GM12878 (cell line): ENCODE data around the gene CDC42EP1. TPM values are rescaled to one million over a fixed set of nuclear protein-coding genes. Genes with fewer than 3 reads are reported as not detected.

Experiments
- CUX1 ChIP-seq: IDR thresholded peaks from 2 replicates; pipeline ENCODE4 v1.6.1; 2012; ENCODE audit warnings: improper control_type of control experiment, low read depth, low read length; ENCODE audit not compliant: insufficient replicate concordance
- JUNB ChIP-seq: IDR thresholded peaks from 2 replicates; pipeline ENCODE4 v1.6.1; 2016; ENCODE audit warnings: antibody characterized with exemption, mild to moderate bottlenecking
- POLR2AphosphoS2 ChIP-seq: IDR thresholded peaks from 2 replicates; pipeline ENCODE4 v1.6.1; 2011; ENCODE audit warnings: low read depth, mild to moderate bottlenecking, low read length, improper control_type of control experiment, moderate library complexity
- PRDM15 ChIP-seq: fragments of 450-650 bp; formaldehyde crosslinking; IDR thresholded peaks from 2 replicates; pipeline ENCODE4 v1.4.0; 2020; ENCODE audit warnings: mild to moderate bottlenecking, moderate library complexity
- TAF1 ChIP-seq: IDR thresholded peaks from 2 replicates; pipeline ENCODE4 v1.6.1; 2011; ENCODE audit warnings: mild to moderate bottlenecking, low read depth, low read length, borderline replicate concordance
- YY1 ChIP-seq: IDR thresholded peaks from 2 replicates; pipeline ENCODE4 v1.6.1; 2011; ENCODE audit warnings: low read depth, mild to moderate bottlenecking, low read length
- polyA plus RNA-seq, 11 experiments: library from polyadenylated mRNA; depleted of rRNA in 4 of 11; unstranded in 6 of 11; stranded (reverse) in 5 of 11; fragments of >200 nt; fragmentation: Nextera tagmentation in 4 of 11; fragmentation: Illumina TruSeq in 1 of 11; extraction: Ambion mirVana in 4 of 11; extraction: Trizol in 1 of 11; gene quantifications; 1 replicate in 1 of 11; 2 replicates in 10 of 11; pipeline versions ENCODE4 v1.2.1 to v1.2.3, GENCODE V29; 2011 to 2016; ENCODE audit warnings: inconsistent platforms in 2 of 11, missing spikeins in 2 of 11, low read depth in 1 of 11
- total RNA-seq, 4 experiments: library from RNA; depleted of rRNA in 3 of 4; stranded (reverse); fragments of >200 nt in 3 of 4; fragmentation: Illumina TruSeq in 1 of 4; extraction: Trizol in 1 of 4; gene quantifications; 2 replicates each; pipeline versions ENCODE4 v1.2.1 to v1.2.3, GENCODE V29; 2013 to 2021
- TF ChIP-seq, protein P1 (sequence below): fragments of 450-650 bp; conservative IDR thresholded peaks from 2 replicates; pipeline ENCODE4 v1.6.1; 2017; ENCODE audit warnings: mild to moderate bottlenecking, moderate library complexity
- TF ChIP-seq, protein P2 (sequence below): fragments of 450-650 bp; IDR thresholded peaks from 2 replicates; pipeline ENCODE4 v1.6.1; 2018; ENCODE audit warnings: borderline replicate concordance, mild to moderate bottlenecking; ENCODE audit not compliant: partially characterized antibody
- TF ChIP-seq, protein P3 (sequence below): fragments of 150-350 bp; IDR thresholded peaks from 2 replicates; pipeline ENCODE4 v1.6.1; 2016; ENCODE audit warnings: low read depth, low read length

CDC42EP1 gene
- total and polyA plus RNA-seq, 10 of the 15 experiments (the other 5 are each of a cell fraction or from before 2014, with no cell fraction given), result 0.04 to 0.33 (median 0.09) TPM; not detected in 7

DNA sequence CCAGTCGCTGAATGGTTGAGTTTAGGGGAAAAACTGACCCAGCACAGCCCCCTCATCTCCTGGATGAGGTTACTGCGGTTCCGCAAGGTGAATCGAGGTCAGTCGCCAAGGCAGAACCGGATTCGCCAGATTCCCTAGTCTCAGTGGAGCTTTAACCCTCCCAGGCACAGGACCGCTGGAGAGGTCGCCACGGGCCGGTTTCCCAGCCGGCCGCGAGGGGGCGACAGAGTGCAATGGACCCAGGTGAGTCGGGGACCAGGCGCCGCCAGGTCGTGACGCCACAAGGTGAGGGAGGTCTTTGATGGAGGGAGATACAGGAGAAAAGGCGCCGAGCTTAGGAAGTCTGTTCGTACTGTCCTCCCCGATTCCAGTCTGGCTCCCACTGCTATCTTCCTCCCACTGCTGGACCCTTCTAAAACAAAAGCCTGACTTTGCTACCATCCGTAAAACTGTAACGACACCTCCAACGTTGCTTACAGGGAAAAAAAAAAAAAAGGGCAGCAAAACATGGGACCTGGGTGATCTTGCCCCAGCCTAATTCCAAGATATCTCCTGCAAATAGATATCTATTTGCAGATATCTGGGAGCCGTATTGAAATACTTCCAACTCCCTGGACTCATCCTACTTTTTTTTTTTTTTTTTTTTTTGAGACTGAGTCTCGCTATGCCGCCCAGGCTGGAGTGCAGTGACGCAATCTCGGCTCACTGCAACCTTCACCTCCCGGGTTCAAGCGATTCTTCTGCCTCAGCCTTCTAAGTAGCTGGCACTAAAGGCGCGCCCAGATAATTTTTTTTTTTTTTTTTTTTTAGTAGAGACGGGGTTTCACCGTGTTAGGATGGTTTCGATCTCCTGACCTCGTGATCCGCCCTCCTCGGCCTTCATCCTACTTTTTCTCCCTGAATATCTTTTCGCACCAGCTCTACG lies 47.0 kb downstream of the CDC42EP1 start (continued):
- TF ChIP-seq, protein P1, sequence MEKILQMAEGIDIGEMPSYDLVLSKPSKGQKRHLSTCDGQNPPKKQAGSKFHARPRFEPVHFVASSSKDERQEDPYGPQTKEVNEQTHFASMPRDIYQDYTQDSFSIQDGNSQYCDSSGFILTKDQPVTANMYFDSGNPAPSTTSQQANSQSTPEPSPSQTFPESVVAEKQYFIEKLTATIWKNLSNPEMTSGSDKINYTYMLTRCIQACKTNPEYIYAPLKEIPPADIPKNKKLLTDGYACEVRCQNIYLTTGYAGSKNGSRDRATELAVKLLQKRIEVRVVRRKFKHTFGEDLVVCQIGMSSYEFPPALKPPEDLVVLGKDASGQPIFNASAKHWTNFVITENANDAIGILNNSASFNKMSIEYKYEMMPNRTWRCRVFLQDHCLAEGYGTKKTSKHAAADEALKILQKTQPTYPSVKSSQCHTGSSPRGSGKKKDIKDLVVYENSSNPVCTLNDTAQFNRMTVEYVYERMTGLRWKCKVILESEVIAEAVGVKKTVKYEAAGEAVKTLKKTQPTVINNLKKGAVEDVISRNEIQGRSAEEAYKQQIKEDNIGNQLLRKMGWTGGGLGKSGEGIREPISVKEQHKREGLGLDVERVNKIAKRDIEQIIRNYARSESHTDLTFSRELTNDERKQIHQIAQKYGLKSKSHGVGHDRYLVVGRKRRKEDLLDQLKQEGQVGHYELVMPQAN, result no peak
- no peak for TF ChIP-seq PRDM15 (CRISPR knock-in tag)
- TF ChIP-seq YY1, result peak; percentile 77
- no peak for TF ChIP-seq JUNB
- no peak for TF ChIP-seq POLR2AphosphoS2
- TF ChIP-seq, protein P2, sequence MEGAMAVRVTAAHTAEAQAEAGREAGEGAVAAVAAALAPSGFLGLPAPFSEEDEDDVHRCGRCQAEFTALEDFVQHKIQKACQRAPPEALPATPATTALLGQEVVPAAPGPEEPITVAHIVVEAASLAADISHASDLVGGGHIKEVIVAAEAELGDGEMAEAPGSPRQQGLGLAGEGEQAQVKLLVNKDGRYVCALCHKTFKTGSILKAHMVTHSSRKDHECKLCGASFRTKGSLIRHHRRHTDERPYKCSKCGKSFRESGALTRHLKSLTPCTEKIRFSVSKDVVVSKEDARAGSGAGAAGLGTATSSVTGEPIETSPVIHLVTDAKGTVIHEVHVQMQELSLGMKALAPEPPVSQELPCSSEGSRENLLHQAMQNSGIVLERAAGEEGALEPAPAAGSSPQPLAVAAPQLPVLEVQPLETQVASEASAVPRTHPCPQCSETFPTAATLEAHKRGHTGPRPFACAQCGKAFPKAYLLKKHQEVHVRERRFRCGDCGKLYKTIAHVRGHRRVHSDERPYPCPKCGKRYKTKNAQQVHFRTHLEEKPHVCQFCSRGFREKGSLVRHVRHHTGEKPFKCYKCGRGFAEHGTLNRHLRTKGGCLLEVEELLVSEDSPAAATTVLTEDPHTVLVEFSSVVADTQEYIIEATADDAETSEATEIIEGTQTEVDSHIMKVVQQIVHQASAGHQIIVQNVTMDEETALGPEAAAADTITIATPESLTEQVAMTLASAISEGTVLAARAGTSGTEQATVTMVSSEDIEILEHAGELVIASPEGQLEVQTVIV, result no peak
- TF ChIP-seq TAF1, result no peak
- TF ChIP-seq, protein P3, sequence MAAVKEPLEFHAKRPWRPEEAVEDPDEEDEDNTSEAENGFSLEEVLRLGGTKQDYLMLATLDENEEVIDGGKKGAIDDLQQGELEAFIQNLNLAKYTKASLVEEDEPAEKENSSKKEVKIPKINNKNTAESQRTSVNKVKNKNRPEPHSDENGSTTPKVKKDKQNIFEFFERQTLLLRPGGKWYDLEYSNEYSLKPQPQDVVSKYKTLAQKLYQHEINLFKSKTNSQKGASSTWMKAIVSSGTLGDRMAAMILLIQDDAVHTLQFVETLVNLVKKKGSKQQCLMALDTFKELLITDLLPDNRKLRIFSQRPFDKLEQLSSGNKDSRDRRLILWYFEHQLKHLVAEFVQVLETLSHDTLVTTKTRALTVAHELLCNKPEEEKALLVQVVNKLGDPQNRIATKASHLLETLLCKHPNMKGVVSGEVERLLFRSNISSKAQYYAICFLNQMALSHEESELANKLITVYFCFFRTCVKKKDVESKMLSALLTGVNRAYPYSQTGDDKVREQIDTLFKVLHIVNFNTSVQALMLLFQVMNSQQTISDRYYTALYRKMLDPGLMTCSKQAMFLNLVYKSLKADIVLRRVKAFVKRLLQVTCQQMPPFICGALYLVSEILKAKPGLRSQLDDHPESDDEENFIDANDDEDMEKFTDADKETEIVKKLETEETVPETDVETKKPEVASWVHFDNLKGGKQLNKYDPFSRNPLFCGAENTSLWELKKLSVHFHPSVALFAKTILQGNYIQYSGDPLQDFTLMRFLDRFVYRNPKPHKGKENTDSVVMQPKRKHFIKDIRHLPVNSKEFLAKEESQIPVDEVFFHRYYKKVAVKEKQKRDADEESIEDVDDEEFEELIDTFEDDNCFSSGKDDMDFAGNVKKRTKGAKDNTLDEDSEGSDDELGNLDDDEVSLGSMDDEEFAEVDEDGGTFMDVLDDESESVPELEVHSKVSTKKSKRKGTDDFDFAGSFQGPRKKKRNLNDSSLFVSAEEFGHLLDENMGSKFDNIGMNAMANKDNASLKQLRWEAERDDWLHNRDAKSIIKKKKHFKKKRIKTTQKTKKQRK, result no peak
- TF ChIP-seq CUX1, result no peak
